A549 (cell line): ENCODE data around the gene EIF4A2.

ENCODE experiments used
- CHD4 ChIP-seq: fragments of 200-600 bp; sonication (generic); IDR thresholded peaks from 2 replicates; pipeline ENCODE4 v1.6.1; 2016; ENCODE audit warnings: antibody characterized with exemption, mild to moderate bottlenecking, borderline replicate concordance
- CTCF ChIP-seq: fragments of >200 bp; sonication (Bioruptor Twin); formaldehyde crosslinking; IDR thresholded peaks from 3 replicates; pipeline ENCODE4 v1.5.1; 2016
- HOXA7 ChIP-seq: fragments of 250-450 bp; sonication (Bioruptor Pico); IDR thresholded peaks from 2 replicates; pipeline ENCODE4 v1.5.0; 2020; ENCODE audit warnings: mild to moderate bottlenecking, moderate library complexity
- SMC3 ChIP-seq: fragments of >200 bp; sonication (Bioruptor Twin); formaldehyde crosslinking; IDR thresholded peaks from 3 replicates; pipeline ENCODE4 v1.6.1; 2018; ENCODE audit warnings: inconsistent platforms

GRCh38 chr3:186754871-186755270 is 28.5 kb upstream of the EIF4A2 start:
- TF ChIP-seq CTCF (no peak), CHD4 (no peak), HOXA7 (no peak), SMC3 (no peak)
